Activated CD4-positive, alpha-beta T cell treated with anti-CD3 and anti-CD28 coated beads, Interleukin-2, amount 50 U/mL, for 48 hours (primary cell): ENCODE data around the gene ODAD3.
"Not testable (repeated sequence)": the region's sequence is repeated elsewhere in the genome, so short reads cannot be mapped to it uniquely, and the experiment has no call there.

ENCODE experiments used
- DNase-seq, 2 experiments: peaks; one replicate each; pipeline ENCODE4 v3.0.0-alpha.2; 2020

Gene ODAD3

DNA sequence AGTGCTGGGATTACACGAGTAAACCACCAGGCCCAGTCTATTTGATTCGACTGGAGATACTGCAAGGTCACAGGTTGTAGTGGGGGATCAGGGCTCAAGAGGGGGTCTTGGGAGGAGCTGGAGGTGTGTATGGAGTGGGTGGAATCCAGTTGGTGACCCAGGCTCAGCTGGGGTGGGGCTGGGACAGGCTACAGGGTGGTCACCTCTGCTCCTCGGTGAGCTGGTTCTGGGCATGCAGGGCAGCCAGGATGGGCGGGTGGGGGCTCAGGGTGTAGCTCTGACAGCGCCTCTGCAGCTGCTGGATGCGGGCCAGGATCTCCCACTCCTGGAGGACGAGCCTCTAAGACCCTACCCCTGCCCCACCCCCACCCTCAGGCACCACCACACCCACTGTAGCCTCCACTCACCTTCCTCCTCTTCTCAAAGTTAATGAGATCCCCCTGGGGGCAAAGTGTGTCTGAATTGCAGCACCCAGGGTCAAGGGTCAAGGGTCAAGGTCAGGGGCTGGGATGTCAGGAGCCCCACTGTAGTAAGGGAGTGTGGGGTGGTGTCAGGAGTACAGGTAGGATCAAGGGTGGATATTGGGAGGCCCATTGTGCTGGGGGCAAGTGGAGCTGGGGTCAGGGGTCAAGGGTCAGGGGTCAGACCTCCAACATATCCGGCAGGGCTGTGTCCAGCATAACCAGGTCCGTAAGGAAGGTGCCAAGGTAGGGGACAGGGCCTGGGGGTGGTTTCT is 32.9 kb downstream of the ODAD3 start:
- DNase-seq = no peak

GRCh38 chr19:11400798-11401197 is 34.1 kb downstream of the ODAD3 start:
- no peak for DNase-seq

- DNase-seq = no peak
Measured at GRCh38 chr19:11399667-11400066, 35.3 kb downstream of the ODAD3 start.

DNA sequence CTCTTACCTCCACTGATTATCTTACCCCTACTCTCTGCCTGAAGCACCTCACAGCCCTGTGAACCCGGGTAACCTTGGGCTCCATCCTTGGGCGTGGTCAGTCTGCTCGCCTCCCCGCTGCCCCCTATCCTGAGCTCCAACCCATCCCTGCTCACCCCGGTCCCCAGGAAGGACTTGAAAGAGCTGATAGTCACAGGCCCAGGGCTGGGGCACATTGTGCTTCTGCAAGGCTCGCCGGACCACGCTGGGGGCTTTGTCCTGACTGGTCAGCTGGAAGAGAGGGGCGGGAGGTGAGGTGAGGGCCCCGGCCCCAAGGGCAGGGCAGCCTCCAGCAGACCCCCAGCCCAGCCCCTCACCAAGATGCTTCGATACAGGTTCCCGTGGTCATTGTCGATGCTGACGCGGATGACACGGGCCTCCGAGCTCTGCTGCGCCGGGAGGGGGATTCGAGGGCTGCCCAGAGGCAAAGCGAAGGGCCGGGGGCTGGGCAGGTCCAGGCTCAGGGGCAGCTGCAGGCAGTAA is 37.8 kb downstream of the ODAD3 start:
- DNase-seq = no peak

DNA sequence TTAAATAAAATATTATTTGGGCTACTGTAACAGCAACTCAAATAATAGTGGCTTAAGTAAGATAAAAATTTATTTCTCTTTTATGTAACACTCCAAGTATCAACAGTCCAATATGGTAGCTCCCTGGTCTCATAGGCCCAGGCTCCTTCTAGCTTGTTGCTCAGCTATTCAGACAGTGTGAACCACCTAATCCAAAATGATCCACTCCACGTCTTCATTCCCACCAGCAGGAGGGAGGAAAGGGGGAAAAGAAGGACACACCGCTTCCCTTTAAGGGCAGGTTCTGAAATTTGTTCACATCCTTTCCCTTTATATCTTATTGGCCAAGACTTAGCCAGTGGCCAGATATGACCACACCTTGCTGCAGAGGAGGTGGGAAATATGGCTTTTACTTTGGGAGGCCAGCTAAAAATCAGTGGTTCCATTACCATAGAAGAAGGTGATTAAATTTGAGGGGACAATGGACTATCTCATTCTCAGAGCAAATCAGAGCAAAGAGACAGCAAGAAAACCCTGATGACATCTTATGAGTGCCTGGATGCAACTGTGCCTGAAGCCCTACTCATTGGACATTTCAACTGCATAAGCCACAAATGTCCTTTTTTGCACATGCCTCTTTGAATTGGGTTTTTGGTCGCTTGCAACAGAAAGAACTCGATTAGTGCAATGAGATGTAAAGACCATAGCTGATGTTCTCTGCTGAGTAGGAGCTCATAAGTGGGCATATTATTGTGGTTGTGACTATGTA is 43.8 kb downstream of the ODAD3 start:
- no peak for DNase-seq

GRCh38 chr19:11390359-11390758 is 44.6 kb downstream of the ODAD3 start:
- DNase-seq = no peak

- DNase-seq = no peak
Measured at GRCh38 chr19:11387162-11388034, 47.5 kb downstream of the ODAD3 start.

DNA sequence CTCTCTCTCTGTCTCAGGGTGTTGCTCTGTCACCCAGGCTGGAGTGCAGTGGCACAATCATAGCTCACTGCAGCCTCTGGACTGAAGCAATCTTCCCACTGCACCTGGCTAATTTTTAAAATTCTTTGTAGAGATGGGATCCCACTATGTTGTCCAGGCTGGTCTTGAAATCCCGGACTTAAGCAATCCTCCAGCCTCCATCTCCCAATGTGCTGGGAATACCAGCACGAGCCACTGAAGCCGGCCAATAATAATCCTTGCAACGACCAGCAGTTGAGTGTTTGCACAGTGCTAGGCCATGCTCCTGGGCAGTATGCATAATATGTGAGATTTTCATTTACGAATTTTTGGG is 50.2 kb downstream of the ODAD3 start:
- no peak for DNase-seq

DNA sequence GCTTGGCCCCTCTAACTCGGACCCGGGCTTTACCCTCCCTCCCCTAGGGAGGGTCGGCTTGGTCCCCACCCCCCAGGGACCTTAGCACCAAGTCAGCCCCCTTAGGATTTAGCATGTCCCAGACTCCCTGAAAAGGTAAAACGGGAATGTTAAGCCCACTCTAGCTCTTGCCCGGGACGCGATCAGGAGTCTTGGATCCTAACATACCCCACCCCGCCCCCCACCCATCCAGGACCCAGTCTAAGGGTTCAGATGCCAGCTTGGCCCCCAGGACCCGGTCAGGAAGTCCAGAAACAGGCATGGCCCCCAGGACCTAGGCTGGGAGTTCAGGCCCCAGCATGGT is 51.2 kb downstream of the ODAD3 start:
- no peak for DNase-seq

- peak; percentile 55 to 63 for DNase-seq
Measured at GRCh38 chr19:11382898-11383705, 51.8 kb downstream of the ODAD3 start.

- DNase-seq = peak; percentile 95 to 98
Measured at GRCh38 chr19:11380653-11381537, 54.0 kb downstream of the ODAD3 start.

DNA sequence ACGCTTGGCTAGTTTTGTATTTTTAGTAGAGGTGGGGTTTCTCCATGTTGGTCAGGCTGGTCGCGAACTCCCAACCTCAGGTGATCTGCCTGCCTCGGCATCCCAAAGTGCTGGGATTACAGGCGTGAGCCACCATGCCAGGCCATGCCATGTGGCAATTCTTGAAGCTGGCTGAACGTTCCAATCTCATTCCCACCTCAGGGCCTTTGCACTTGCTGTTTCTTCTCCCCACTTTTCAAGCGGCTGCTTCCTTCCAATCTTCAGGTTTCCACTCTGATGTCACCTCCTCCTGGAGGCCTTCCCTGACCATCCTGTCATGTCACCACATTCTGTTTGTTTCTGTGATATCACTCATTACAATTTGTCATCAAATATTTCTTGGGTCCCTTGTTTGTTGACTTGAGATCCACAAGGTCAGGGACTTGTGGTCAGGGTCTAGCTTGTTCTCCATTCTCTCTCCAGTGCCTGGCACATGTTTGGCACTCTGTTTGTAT is 55.0 kb downstream of the ODAD3 start:
- no peak for DNase-seq

DNA sequence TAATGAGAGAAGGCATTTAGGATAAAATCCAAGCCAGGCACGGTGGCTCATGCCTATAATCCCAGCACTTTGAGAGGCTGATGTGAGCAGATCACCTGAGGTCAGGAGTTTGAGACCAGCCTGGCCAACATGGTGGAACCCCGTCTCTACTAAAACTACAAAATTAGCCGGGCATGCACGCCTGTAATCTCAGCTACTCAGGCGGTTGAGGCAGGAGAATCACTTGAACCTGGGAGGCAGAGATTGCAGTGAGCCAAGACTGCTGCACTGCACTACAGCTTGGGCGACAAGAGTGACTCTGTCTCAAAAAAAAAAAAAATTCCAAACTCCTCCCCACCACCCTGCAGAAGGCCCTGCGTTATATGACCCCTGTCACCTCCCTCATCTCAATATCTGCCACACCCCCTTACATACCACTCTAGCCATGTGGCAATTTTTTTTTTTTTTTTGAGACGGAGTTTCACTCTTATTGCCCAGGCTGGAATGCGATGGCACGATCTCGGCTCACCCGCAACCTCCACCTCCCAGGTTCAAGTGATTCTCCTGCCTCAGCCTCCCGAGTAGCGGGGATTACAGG is 55.6 kb downstream of the ODAD3 start:
- not testable (repeated sequence) for DNase-seq

DNA sequence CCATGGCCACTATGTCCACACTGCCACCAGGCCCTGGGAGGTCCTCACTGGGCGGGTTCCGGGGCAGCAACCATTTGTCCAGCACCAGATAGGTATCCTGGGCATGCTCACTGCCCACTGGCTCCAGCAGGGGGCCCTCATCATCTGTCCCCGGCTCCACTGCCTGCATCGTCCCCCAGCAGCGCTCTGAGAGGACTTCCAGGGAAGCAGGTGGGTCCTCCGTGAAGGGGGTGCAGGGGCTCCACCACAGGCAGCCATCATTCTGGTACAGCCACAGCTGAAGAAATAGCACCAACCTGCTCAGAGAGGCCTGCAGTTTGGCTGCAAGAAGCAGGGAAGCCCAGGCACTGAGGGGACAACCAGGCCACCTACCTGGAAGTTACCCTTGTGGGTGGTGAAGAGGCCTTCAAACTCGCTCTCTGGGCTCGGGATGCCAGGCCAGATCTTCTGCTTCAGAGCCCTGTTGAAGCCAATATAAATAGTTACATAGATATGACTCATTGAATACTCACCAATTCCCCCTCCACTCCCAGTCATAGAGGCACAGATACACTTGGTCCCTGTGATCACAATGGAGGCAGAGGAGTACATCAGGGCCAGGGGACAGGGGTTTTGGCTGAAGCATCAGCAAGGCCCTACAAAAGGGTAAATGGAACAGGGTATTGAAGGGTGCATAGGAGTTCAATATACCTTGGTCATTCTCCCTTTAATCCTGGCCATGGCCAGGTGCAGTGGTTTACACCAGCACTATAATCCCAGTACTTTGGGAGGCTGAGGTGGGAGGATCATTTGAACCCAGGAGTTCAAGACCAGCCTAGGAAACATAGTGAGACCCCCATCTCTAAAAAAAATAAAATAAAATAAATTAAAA is 56.4 kb downstream of the ODAD3 start:
- DNase-seq = peak in 1 of 2 experiments; percentile 32

DNA sequence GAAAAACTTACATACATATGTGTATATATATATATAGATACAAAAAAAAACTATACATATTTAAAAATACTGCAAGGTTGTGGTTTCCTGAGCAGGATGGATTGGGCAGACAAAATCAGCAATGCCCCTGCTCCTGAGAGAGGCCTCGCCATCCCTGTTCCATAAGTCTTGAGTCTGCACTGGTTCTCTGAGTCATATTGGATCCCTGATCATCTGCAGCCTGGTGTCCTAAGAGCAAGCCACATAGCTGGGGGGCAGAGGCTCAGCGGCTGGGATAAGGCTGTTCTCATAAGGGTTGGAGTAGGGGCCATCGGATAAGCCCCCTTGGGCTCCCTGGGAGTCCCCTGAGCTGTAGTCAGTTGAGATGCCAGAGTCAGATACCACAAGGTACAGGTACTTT is 57.2 kb downstream of the ODAD3 start:
- DNase-seq = no peak

- no peak for DNase-seq
Measured at GRCh38 chr19:11377237-11377636, 57.7 kb downstream of the ODAD3 start.

- DNase-seq = peak; percentile 69 to 74
Measured at GRCh38 chr19:11375143-11375948, 59.6 kb downstream of the ODAD3 start.

- peak; percentile 97 to 98 for DNase-seq
Measured at GRCh38 chr19:11374433-11375142, 60.3 kb downstream of the ODAD3 start, which contains the start of gene SWSAP1. Gene SWSAP1, plus strand, starts transcription at chr19:11374666. Its CDS starts 15 bp downstream, at chr19:11374681.
